Peyer's patch (tissue), 4 donors: ENCODE results near the gene REPIN1.

Experiments used
- CTCF ChIP-seq, 6 experiments: fragments of 450-650 bp in 4 of 6; fragments of 200-600 bp in 2 of 6; sonication (generic) in 1 of 6; IDR thresholded peaks; one replicate each; pipeline ENCODE4 v1.5.1; 2017 to 2019; ENCODE audit warnings: antibody characterized with exemption in 6 of 6, mild to moderate bottlenecking in 3 of 6, moderate library complexity in 1 of 6
- POLR2A ChIP-seq, 2 donors: fragments of 450-650 bp; IDR thresholded peaks; one replicate each; pipeline ENCODE4 v1.5.1; 2017; ENCODE audit warnings: antibody characterized with exemption in 2 of 2, mild to moderate bottlenecking in 2 of 2, moderate library complexity in 2 of 2

GRCh38 chr7:150408393-150409299 lies 40.0 kb downstream of the REPIN1 start:
- no peak for TF ChIP-seq CTCF (IDR thresholded peaks at IDR 0.05)
- TF ChIP-seq POLR2A (IDR thresholded peaks at IDR 0.05), result no peak
